GM03348 (cell line): Measurements from ENCODE around the gene PROM2.

Experiments
- DNase-seq: peaks from one replicate; pipeline ENCODE4 v3.0.0; 2012; ENCODE audit warnings: low spot score

Gene PROM2

GRCh38 chr2:95307878-95308277 is 33.6 kb downstream of the PROM2 start:
- no peak for DNase-seq

DNA sequence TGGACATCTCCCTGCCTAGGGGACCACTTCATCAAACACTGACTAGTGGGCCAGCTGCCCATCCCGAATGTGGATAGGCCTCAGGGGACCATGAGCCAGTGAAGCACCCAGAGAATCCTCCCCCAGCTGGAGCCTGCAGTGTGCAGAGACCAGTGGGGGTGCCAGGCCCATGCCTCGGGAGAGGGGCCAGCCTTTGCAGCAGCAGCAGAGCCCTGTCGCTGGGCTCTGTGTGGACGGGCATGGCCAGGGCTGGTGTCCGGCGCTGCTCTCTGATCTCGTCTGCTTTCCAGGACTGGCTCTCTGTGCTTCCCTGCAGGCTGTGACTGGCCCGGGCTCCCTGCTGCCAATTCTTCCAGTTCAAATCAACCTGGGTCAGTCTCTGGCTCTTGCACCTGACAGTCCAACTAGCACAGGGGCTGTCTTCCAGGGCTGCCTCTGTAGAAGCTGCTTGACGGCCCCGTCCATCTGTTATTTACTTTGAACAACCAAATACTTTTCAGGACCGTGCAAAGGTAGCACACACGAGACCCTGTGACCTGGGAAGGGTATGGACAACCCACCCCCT is 34.3 kb downstream of the PROM2 start:
- no peak for DNase-seq

DNA sequence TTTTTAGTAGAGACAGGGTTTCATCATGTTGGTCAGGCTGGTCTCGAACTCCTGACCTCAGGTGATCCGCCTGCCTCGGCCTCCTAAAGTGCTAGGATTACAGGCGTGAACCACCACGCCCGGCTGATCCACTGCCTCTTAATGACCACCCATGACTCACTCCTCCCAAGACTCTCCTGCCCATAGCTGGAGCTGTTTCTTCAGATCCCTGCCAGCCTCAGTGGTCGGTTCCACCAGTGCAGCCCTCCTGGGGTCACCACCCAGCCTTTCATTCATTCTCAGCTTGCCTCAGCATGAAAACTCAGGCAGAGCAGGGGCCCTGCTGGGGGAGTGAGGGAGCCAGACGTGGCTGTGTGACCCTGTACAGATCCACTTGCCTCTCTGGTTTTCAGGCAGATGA is 35.4 kb downstream of the PROM2 start:
- no peak for DNase-seq

GRCh38 chr2:95310216-95310615 is 36.0 kb downstream of the PROM2 start:
- no peak for DNase-seq

DNA sequence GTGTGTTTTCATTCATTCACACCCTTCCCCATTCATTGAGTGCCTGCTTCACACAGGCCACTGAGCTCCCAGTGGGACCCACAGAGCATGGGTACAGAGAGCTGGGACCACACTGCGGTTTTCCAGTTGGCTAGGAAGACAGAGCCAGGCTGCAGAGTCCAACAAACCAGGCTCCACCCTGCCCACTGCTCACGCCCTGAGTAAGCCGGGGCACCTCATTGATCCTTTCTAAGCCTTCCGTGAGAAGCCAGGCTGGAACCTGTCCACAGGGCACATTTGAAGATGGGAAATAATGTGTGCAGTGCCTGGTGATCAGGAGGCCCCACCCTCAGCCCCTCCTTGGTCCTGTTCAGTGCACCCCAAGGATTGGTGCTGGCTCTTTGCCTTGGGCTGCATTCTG is 36.4 kb downstream of the PROM2 start:
- DNase-seq: no peak

DNA sequence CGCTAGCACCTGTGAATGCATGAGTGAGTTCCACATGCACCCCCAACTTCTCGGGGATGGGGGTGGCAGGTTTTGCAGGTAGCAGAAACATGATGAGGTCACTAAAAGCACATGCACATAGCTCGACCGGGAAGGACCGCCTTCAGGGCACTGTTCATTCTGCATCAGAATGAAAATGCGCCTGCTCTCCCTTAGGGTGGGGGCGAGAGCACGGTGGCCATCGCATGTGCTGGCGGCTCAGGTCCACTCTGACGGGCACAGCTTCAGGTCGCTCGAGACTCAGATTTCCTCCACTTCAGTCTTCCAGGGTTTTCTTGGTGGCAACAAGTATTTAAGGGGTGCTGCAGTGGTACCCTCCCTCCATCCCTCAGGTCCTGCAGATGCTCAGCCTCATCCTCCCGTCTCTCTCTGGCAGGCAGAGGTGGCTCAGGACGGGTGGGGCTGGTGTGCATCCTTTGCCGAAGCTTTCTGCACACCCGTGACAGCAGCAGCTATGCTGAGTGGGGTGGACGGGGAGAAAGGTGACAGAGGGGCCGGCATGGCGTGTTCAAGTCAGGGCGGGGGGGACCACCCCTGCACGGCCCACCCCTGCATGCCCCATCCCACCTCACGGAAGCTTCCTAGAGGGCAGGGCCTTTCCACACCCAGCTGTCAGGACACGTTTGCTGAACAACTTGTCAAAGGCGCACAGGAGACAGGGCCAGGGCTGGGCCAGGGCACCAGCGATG is 37.7 kb downstream of the PROM2 start:
- no peak for DNase-seq

DNA sequence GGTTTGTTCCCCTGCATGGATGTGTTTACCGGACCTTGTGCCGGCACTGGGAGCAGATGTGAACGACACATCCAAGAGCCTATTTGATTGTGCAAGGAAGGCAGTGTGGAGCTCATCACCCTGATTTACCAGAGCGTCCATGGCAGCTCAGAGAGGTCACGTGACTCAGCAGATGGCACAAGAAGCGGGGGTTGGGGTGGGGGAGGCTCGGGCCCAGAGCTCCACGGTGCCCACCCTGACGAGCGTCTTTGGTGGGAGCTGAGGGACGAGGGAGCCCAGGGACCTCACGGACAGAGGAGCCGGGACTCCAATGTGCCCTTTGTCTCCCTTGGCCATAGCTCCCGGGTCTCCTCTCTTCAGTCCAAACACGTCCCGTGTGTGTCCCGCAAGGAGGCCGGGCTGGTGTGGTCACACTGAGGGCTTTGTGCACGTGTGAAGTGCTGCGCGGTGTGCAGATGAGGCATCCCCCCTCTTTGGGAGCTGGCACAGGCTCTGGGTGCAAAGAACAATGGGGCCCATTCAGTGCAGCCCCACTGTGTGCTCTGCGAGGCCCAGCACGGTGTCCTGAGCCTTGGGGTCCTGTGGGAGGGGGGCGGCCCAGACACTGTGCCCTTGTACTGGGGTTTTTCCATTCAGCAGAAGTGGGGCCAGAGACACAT is 38.4 kb downstream of the PROM2 start:
- no peak for DNase-seq

- no peak for DNase-seq
Measured at GRCh38 chr2:95313296-95314131, 39.3 kb downstream of the PROM2 start.

DNA sequence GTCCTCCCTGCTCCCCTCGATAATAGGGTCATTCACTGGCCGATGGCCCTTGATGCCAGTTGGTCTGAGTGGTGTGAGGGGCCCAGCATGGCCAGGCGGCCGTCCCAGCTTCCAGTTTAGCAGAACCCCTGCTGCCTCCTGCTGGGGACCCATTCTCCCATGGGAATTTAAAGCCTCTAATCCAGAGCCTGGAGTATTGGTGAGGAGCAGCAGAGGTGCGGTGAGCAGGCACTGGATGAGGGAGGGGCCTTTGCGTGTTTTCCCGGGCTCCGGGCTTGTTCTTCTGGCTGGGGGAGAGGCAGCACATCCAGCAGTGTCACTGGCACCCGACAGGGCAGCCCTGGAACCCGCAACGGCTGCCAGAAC is 40.3 kb downstream of the PROM2 start:
- DNase-seq: no peak

GRCh38 chr2:95314964-95315611 is 40.8 kb downstream of the PROM2 start:
- peak; percentile 73 for DNase-seq

- peak; percentile 61 for DNase-seq
Measured at GRCh38 chr2:95315801-95316411, 41.7 kb downstream of the PROM2 start.

GRCh38 chr2:95316466-95317122 is 42.3 kb downstream of the PROM2 start:
- peak; percentile 68 for DNase-seq

GRCh38 chr2:95317123-95317500 is 42.9 kb downstream of the PROM2 start:
- no peak for DNase-seq

- DNase-seq: no peak
Measured at GRCh38 chr2:95317665-95318425, 43.6 kb downstream of the PROM2 start.

DNA sequence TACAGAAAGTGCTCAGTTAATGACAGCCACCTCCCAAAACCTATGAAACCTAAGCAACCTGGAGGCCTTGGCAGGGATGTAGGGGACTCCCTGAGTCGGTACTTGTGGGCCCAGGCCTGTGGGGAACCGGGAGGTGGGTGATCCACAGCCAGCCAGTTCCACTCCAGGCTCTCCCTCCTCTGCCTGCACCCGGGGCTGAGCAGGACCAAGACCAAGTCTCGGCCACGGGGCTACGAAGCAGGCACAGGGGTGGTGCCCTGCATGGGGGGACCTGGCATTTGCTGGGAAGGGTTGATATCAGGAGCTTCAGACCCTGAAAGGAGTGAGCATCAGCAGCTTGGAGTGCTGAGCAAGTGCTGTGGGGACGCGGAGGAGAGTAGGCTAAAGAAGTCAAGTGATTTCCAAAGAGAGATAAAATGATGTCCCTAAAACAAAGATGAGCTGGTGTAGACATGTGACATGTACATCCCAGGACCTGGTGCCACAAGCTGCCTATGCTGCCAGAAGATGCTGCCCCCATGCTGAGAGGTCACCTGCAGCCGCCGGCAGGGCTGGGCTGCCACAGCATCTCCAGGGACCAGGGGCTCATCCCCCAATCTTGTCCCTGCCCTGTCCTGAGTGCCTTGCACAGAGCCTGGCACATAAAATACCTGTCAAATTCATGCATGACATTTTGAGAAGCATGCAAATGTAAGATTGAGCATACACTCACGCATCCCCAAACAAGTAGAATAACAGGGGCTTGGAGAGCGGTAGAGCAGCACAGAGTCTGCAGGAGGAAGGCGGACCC is 44.4 kb downstream of the PROM2 start:
- no peak for DNase-seq

DNA sequence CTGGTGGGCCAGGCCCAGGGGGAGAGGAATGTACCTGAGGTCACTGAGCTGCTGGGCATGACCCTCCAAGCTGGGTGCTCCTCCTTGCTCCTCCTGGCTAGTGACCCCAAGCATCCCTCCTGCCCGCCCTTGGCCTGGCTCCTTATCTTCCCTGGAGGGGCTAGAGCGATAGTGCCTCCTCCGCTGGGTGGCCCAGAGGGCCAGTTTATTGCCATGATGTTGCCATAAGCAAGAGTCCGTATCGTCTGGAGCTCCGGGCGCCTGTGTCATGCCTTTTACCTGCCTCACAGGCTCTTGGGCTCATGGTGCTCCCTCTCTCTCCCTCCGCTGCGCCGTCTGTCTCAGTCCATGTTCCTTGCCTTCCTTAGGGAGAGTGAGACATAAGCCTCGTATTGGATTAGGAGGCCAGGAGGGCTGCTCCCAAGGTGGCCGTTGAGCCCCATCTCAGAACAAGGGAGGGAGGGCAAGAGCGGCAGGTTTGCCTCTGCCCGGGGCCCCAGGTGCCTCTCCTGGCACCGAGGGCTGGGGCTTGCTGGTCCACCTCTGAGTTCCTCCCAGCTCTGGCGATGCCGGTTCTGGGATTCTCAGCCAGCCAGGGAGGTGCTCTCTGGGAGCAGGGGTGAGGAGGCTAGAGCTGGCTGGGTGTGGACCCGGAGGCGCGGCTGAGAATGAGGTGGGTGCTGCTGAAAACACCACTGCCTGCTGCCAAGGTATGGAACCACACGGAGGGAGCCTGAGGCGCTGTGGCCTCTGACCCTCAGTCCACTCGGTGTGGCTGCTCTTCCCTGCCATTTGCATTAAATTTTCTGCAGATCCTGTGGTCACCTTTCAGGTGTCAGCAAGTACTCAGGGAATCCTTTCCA is 45.5 kb downstream of the PROM2 start:
- DNase-seq: no peak

DNA sequence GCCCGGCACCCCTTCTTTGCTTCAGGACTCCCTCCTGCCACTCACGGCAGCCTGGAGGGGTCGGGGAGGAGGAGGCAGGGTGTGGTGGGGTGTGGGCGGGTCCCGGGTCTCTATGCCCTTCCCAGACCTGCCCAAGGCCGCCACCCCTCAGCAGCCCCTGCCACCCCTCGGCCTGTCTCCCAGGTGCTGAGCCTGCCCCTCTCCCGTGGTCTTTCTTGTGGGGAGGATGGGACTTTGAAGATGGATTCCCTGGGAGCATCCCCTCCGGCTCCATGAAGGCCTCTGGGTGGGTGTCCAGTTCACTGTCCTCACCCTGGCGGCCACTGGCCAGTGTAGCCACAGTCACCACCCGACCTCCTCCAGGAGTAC is 46.1 kb downstream of the PROM2 start:
- DNase-seq: no peak

DNA sequence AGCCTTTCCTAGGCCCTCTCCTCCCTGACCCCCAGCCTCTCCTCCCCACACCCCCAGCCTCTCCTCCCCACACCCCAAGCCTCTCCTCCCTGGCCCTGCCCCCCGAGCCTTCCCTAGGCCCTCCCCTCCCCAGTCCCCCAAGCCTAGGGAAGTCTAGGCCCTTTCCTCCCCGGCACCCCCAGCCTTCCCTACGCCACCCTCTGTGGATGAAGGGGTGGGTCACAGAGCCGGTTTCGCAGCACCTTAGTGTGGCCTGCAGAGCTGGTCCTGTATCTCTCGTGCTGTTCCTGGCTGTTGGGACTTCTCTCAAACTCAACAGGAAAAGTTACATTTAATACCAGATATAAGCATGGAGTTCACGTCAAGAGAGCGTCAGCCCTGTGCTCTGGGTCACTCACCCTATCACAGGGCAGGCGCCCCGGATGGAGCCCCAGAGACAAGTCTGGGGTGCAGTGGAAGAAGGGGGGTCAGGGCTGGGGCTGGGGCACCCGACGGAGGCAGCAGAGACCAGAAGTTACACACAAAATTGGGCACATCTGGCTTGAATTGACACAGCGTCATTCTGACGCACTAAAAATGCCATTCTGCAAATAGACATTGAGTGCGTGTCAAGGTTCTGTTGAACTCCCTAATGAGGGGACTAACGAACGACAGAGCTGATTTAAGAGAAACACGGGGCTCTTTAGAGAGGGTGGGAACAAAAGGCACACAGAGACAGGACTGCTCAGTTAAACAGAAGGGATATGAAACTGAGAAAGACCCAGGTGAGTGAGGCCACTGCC is 46.9 kb downstream of the PROM2 start:
- DNase-seq: no peak
